HEK293 (cell line): Measurements from ENCODE around the gene ELOA2.

ENCODE experiments used
- CTCF ChIA-PET: fragments of 350-600 bp; formaldehyde crosslinking; extraction: SDS; loops from one replicate; lab custom pipeline; 2021; ENCODE audit warnings: antibody characterized with exemption; lab: Yijun Ruan, JAX
- POLR2A ChIA-PET: fragments of 300-600 bp; formaldehyde crosslinking; extraction: SDS; loops from one replicate; lab custom pipeline; 2020; ENCODE audit warnings: antibody characterized with exemption, inconsistent platforms; lab: Yijun Ruan, JAX
- H3K27ac ChIP-seq: fragments of 200-500 bp; sonication (Bioruptor generic); 2 replicates; pipeline ENCODE4 v1.5.1; 2014; ENCODE audit warnings: low read depth, low read length, control low read depth, inconsistent platforms; ENCODE audit errors: extremely low read depth
- H3K36me3 ChIP-seq, 2 experiments: fragments of 200-500 bp in 1 of 2; sonication (Bioruptor generic) in 1 of 2; 1 replicate in 1 of 2; 2 replicates in 1 of 2; pipeline ENCODE4 v1.5.1; 2014 to 2017; ENCODE audit warnings: inconsistent platforms in 2 of 2, low read length in 2 of 2; ENCODE audit not compliant: control insufficient read depth in 2 of 2, insufficient read depth in 1 of 2
- H3K4me1 ChIP-seq: fragments of 200-500 bp; sonication (Bioruptor generic); 2 replicates; pipeline ENCODE4 v1.5.1; 2014; ENCODE audit warnings: mild to moderate bottlenecking, low read length, inconsistent platforms; ENCODE audit not compliant: control insufficient read depth, insufficient read depth
- H3K4me3 ChIP-seq: 2 replicates; pipeline ENCODE4 v1.5.1; 2011; ENCODE audit warnings: low read depth, mild to moderate bottlenecking, control low read depth, low read length, moderate library complexity
- H3K9me3 ChIP-seq: fragments of 200-500 bp; sonication (Bioruptor generic); 2 replicates; pipeline ENCODE4 v1.5.1; 2014; ENCODE audit warnings: low read depth, low read length, inconsistent platforms; ENCODE audit not compliant: control insufficient read depth, insufficient read depth
- ATF2 ChIP-seq: fragments of 450-650 bp; formaldehyde crosslinking; IDR thresholded peaks from 2 replicates; pipeline ENCODE4 v1.5.1; 2016; ENCODE audit warnings: missing biosample characterization, missing genetic modification characterization, low read depth
- GLI2 ChIP-seq: fragments of 450-650 bp; formaldehyde crosslinking; IDR thresholded peaks from 2 replicates; pipeline ENCODE4; 2017; ENCODE audit warnings: missing biosample characterization, missing genetic modification characterization, low read depth, borderline replicate concordance
- PATZ1 ChIP-seq: fragments of 450-650 bp; formaldehyde crosslinking; IDR thresholded peaks from 2 replicates; pipeline ENCODE4 v1.5.1; 2016; ENCODE audit warnings: missing biosample characterization, missing genetic modification characterization
- PBX3 ChIP-seq: sonication (generic); formaldehyde crosslinking; IDR thresholded peaks from 2 replicates; pipeline ENCODE4 v1.8.1; 2022; ENCODE audit warnings: mild to moderate bottlenecking, moderate library complexity, missing genetic modification reagents
- PRDM2 ChIP-seq: fragments of 450-650 bp; formaldehyde crosslinking; IDR thresholded peaks from 2 replicates; pipeline ENCODE4 v1.5.1; 2016; ENCODE audit warnings: missing biosample characterization, missing genetic modification characterization, borderline replicate concordance
- PRDM4 ChIP-seq: fragments of 450-650 bp; formaldehyde crosslinking; IDR thresholded peaks from 2 replicates; pipeline ENCODE4 v1.5.1; 2017; ENCODE audit warnings: missing biosample characterization, missing genetic modification characterization
- SCRT1 ChIP-seq: fragments of 450-650 bp; formaldehyde crosslinking; IDR thresholded peaks from 2 replicates; pipeline ENCODE4 v1.5.1; 2016; ENCODE audit warnings: missing biosample characterization, missing genetic modification characterization, borderline replicate concordance
- SETDB1 ChIP-seq: IDR thresholded peaks from one replicate; pipeline ENCODE4 v1.6.1; 2017; ENCODE audit warnings: mild to moderate bottlenecking, low read length, moderate library complexity, mixed read lengths; ENCODE audit not compliant: insufficient read length
- ZBTB7A ChIP-seq: fragments of 450-650 bp; formaldehyde crosslinking; IDR thresholded peaks from 2 replicates; pipeline ENCODE4 v1.5.1; 2016; ENCODE audit warnings: low read depth, missing biosample characterization, missing genetic modification characterization
- ZFHX2 ChIP-seq: fragments of 450-650 bp; formaldehyde crosslinking; conservative IDR thresholded peaks from 2 replicates; pipeline ENCODE4 v1.5.1; 2016; ENCODE audit warnings: missing biosample characterization, missing genetic modification characterization
- ZFP3 ChIP-seq: fragments of 450-650 bp; formaldehyde crosslinking; IDR thresholded peaks from 2 replicates; pipeline ENCODE4 v1.5.1; 2016; ENCODE audit warnings: low read depth, missing biosample characterization, missing genetic modification characterization
- ZNF132 ChIP-seq: fragments of 450-650 bp; formaldehyde crosslinking; IDR thresholded peaks from 2 replicates; pipeline ENCODE4 v1.5.1; 2017; ENCODE audit warnings: missing biosample characterization, missing genetic modification characterization, borderline replicate concordance
- ZNF133 ChIP-seq: fragments of 450-650 bp; formaldehyde crosslinking; IDR thresholded peaks from 2 replicates; pipeline ENCODE4 v1.5.1; 2016; ENCODE audit warnings: missing biosample characterization, missing genetic modification characterization
- ZNF169 ChIP-seq: fragments of 450-650 bp; formaldehyde crosslinking; IDR thresholded peaks from 2 replicates; pipeline ENCODE4 v1.5.1; 2016; ENCODE audit warnings: missing biosample characterization, missing genetic modification characterization
- ZNF214 ChIP-seq: fragments of 450-650 bp; formaldehyde crosslinking; IDR thresholded peaks from 2 replicates; pipeline ENCODE4 v1.5.1; 2017; ENCODE audit warnings: missing biosample characterization, mild to moderate bottlenecking, missing genetic modification characterization, borderline replicate concordance
- ZNF274 ChIP-seq, 2 experiments: fragments of 200-500 bp in 1 of 2; fragments of 450-650 bp in 1 of 2; sonication (Bioruptor generic) in 1 of 2; formaldehyde crosslinking in 1 of 2; IDR thresholded peaks; 2 replicates each; pipeline versions ENCODE4 v1.5.1 to v1.6.1; 2014 to 2016; ENCODE audit warnings: borderline replicate concordance in 1 of 2, inconsistent platforms in 1 of 2, low read length in 1 of 2, missing biosample characterization in 1 of 2, missing genetic modification characterization in 1 of 2
- ZNF302 ChIP-seq: fragments of 450-650 bp; formaldehyde crosslinking; IDR thresholded peaks from 2 replicates; pipeline ENCODE4 v1.5.1; 2016; ENCODE audit warnings: missing biosample characterization, missing genetic modification characterization, low read depth
- ZNF324 ChIP-seq: fragments of 450-650 bp; formaldehyde crosslinking; IDR thresholded peaks from 2 replicates; pipeline ENCODE4 v1.5.1; 2016; ENCODE audit warnings: missing biosample characterization, missing genetic modification characterization
- ZNF433 ChIP-seq: fragments of 450-650 bp; formaldehyde crosslinking; IDR thresholded peaks from 2 replicates; pipeline ENCODE4 v1.5.1; 2016; ENCODE audit warnings: missing biosample characterization, missing genetic modification characterization, low read depth
- ZNF501 ChIP-seq: fragments of 450-650 bp; formaldehyde crosslinking; IDR thresholded peaks from 2 replicates; pipeline ENCODE4 v1.5.1; 2016; ENCODE audit warnings: missing biosample characterization, missing genetic modification characterization
- ZNF624 ChIP-seq: fragments of 450-650 bp; formaldehyde crosslinking; IDR thresholded peaks from 2 replicates; pipeline ENCODE4 v1.5.1; 2017; ENCODE audit warnings: missing biosample characterization, missing genetic modification characterization
- ZNF791 ChIP-seq: fragments of 450-650 bp; formaldehyde crosslinking; IDR thresholded peaks from 2 replicates; pipeline ENCODE4 v1.5.1; 2016; ENCODE audit warnings: missing biosample characterization, missing genetic modification characterization
- ZSCAN16 ChIP-seq: fragments of 450-650 bp; formaldehyde crosslinking; IDR thresholded peaks from 2 replicates; pipeline ENCODE4 v1.5.1; 2016; ENCODE audit warnings: missing biosample characterization, missing genetic modification characterization

ELOA2 gene

GRCh38 chr18:47062471-47062870 is 27.1 kb upstream of the ELOA2 start:
- no peaks in the 10 kb centered on the region for H3K4me1 ChIP-seq
- no peak overlapping the region for H3K27ac ChIP-seq
- no peaks in the 10 kb centered on the region for H3K36me3 ChIP-seq
- no peak for TF ChIP-seq ZNF133 (tag by site-specific recombination)
- no peak for TF ChIP-seq ZFHX2 (tag by site-specific recombination)
- TF ChIP-seq ZNF791: no peak
- no peak for TF ChIP-seq SETDB1
- no peak for TF ChIP-seq ZNF433
- no peak for TF ChIP-seq ZFP3 (tag by site-specific recombination)
- TF ChIP-seq ZNF624 (tag by site-specific recombination): no peak
- no peak for TF ChIP-seq ATF2
- no peak for TF ChIP-seq ZBTB7A (tag by site-specific recombination)
- no peak for TF ChIP-seq GLI2 (tag by site-specific recombination)
- TF ChIP-seq PRDM4 (tag by site-specific recombination): no peak
- TF ChIP-seq PBX3 (CRISPR knock-in tag): no peak
- TF ChIP-seq PATZ1: no peak
- no peak for TF ChIP-seq ZSCAN16 (tag by site-specific recombination)
- no peak for TF ChIP-seq ZNF169
- TF ChIP-seq ZNF501 (tag by site-specific recombination): no peak
- TF ChIP-seq ZNF302 (tag by site-specific recombination): no peak
- no peak for TF ChIP-seq ZNF274 (IDR thresholded peaks at IDR 0.05; ENCODE audit: low read length)
- no peak for TF ChIP-seq ZNF274 (tag by site-specific recombination; IDR thresholded peaks at IDR 0.05; ENCODE audit: borderline replicate concordance)
- H3K4me3 ChIP-seq: no peak overlapping the region
- CTCF ChIA-PET: no interaction called here
- POLR2A ChIA-PET: no interaction called here
- H3K9me3 ChIP-seq: no peaks in the 10 kb centered on the region

- H3K36me3 ChIP-seq: no peaks in the 10 kb centered on the region
- H3K4me3 ChIP-seq: no peak overlapping the region
- no peaks in the 10 kb centered on the region for H3K4me1 ChIP-seq
- no peaks in the 10 kb centered on the region for H3K9me3 ChIP-seq
- CTCF ChIA-PET: interaction anchor here (0.6 to 2.1 kb wide), 5 partner anchors 120 to 702 kb away, joined by 3 to 17 read pairs (median 3); no protein-coding TSS in a partner anchor
- POLR2A ChIA-PET: no interaction called here
- no peak overlapping the region for H3K27ac ChIP-seq
- TF ChIP-seq SCRT1: no peak
- no peak for TF ChIP-seq ZBTB7A (tag by site-specific recombination)
- no peak for TF ChIP-seq PRDM2 (tag by site-specific recombination)
- TF ChIP-seq ZNF214 (tag by site-specific recombination): no peak
- no peak for TF ChIP-seq ZNF133 (tag by site-specific recombination)
- TF ChIP-seq ZNF132 (tag by site-specific recombination): no peak
- no peak for TF ChIP-seq ZNF324 (tag by site-specific recombination)
Measured at GRCh38 chr18:47054369-47054768, 18.9 kb upstream of the ELOA2 start.
